HG03066 (cell line): ENCODE results near the gene MNT.

ENCODE experiments used
- ATAC-seq: cut with Tn5 transposase; IDR thresholded peaks from one replicate; pipeline ENCODE4 v1.9.1; 2021; ENCODE audit warnings: low read depth; ENCODE audit not compliant: unreplicated experiment

Gene MNT

GRCh38 chr17:2416010-2416734 is 15.3 kb upstream of the MNT start:
- no peak for ATAC-seq

GRCh38 chr17:2415081-2415480 is 14.2 kb upstream of the MNT start:
- no peak for ATAC-seq

DNA sequence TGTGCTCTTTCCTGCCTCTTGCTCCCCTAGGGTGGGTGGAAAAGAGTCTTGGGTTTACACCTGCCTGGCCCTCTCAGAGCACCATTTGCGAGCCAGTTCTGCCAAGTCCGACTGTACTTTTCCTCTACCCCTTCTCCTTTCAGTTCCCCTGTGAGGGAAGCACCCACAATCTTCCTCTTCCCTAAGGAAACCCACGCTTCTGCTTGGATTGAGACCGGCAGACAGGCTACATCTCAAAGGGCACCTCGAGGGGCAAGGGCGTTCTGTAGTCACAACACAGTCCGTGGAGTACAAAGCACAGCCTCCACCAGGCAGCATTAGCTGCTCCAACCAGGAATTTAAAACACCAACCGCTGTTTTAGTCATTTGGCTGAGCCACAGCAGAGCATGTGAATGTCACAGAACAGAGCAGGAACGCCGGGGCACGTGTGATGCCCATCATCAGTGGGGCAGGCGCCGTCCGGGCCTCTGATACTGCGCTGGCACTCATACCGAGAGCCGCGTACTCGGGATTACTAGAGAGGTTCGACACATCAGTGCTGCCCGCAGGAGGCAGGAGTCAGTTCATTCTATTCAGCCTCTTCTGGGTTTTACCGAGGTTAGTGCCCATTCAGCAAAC is 13.7 kb upstream of the MNT start:
- ATAC-seq: no peak

- ATAC-seq: no peak
Measured at GRCh38 chr17:2412561-2413021, 11.7 kb upstream of the MNT start.

DNA sequence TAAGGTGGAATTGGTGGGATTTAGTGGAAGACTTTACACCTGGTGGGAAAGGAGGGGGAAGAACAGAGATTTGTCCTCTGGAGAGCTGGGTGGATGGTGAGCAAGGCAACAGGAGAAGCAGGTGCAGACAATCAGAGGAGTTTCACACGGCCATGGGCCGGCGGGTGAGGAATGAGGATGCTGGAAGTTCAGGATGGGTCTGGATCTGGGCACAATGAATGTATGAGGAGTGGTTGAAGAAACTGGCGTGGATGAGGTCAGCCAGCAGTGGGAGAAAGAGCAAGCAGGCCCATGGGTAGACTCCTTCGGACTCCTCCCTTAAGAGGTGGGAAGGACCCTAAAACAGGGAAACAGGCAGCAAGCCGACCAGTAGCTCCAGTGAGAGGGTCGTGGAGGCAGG is 10.1 kb upstream of the MNT start:
- ATAC-seq: no peak

DNA sequence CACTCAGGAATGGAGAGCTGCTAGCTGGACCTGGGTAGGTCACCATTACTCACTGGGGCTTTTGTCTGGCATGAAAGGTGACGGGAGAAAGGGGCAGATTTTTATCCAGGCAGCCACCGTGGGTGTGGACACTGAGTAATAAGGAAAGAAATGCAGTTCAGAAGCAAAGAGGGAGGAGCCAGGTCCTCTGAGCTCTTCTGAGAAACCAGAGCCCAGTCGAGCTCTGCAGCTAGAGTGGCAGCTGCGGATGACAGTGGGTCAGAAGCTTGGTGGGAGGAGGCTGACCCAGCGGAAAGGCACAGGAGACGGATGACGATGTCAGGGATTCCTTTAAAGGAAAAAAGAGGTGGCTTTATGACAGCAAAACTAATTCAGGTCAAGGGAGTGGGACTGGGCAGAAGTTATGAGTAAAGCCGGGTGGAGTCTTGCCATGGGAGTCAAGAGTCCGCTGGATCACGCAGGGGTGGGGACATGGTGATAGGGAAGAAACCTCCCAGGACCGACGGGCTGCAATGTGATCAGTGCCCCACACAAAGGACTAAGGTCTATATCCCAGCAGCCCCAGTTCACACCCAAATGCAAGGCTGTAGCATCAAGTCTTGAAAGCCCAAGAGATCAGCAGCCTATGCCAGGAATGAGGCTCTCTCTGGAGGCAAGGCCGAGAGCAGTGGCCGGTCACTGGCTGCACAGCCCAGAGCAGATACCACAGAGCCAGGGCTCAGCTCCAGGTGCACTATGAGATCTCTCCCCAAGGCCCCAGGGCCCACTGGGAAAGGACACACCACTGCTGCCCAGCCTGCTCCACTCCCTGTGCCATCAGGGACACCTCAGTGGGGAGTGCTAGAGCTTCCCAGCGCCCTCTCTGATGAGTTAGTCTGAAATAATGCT is 6.3 kb upstream of the MNT start:
- no peak for ATAC-seq

GRCh38 chr17:2406271-2406902 is 5.5 kb upstream of the MNT start:
- ATAC-seq: no peak

- no peak for ATAC-seq
Measured at GRCh38 chr17:2405247-2405926, 4.5 kb upstream of the MNT start.

GRCh38 chr17:2403044-2403443 is 2.2 kb upstream of the MNT start:
- ATAC-seq: no peak

DNA sequence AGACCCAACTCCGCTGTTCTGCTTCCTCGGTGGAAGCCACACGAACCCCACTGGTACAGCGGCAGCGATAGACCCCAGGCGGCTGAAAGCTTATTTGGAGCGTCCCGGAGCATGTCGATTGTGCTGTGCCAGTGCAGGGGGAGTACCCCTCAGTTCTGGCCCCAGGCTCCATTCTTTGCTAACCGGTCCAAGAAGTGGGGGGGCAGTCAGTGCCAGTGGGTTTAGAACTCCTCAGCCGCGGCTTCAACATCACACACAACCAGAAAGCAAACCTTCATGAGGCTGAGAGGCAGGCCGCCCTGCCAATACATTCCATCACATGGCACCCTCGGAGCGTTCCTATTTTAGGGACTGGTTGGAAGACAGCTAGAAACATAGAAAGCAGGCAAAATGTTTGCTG is 1.7 kb upstream of the MNT start:
- ATAC-seq: no peak

DNA sequence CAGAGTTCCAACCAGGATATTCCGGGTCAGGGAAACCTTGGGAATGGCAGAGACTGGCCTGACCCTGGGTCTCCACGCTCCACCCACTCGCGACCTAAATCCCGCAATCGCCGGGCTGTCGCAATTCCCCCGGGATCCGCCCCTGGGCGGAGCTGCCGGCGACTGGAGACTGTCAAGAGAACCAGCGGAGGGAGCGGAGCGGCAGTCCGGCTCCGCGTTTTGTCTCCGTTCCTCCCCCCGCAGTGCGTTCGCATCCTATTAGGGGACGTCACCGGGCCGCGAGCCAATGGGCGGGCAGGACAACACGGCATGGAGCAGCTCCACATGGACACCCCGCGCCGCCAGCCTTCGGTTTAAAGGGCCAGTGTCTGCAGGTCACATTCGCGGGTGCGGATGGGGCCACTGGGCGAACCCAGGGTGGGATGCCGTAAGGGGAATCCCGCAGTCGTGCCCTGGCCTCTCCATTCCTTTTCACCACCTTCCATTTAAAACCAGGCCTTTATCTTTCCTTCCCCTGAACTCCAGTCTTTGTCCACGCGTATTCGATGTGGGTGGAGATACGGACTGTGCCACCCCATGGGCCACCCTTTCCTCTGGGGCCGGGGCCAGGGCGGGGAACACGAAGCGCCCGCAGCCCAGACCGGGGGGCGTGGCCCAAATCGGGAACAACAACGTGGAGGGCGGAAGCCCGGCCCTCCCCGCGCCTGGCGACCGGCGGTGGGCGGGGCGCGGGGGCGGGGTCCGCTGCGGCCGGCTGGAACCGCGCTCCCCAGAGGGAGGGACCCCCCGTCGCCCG is 764 bp upstream of the MNT start:
- ATAC-seq: peak; percentile 46

DNA sequence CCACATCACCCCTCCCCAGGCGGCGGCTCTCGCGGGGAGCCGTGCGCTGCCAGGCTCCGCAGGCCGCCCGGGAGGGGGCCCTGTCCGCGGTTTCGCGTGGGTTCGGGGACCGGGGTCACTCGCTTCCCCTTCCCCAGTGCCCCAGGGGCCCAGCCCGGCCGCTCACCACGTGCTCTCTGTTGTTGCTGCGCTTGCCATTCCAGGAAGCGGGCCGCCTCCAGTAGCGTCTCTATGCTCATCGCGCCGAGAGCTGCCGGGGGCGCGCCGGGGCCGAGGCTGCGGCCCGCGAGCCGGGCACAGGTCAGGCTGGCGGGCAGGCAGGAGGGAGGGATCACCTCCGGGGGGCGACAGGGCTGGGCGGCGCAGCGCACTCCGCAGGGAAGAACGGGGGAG is 390 bp downstream of the MNT start:
- ATAC-seq: no peak

DNA sequence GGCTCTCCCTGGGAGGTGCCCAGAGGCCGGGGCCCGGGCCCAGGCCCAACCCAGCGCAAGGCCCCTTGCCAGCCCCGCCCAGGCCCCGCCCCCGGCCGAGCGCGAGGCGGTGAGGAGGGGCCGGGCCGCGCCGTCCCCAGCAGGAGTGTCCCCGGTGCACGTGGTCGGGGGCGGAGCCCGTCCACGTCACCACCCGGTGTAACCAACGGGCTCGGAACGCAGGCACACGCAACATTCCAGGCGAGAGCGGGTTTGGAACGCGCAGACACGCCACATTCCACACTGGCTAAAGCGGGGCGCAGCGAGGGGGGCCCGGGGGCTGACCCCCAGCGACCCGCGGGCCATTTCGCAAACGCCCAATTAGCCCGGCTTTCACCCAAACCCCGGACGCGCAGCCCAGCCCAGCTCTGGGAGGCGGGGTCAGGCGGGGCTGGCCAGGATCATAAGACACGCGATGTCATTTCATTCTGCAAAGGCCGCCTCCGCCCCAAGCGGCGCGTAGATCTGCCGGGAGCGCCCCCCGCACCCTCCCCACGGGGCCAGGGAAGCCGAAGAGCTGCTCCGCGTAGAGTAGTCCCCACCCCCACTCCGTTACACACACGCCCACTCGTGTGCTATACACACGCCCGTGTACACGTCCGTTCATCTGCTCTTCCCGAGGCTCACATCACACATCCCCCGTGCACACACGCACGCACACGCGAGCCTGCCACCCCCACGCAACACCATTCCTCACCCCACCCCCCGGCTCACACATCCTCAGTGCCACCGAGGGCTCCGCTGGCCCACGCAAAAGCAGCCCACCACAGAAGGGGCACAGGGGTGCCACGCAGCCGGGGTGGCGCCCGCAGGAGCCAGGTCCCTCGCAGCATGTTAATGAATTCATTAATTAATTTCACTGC is 1.0 kb downstream of the MNT start:
- ATAC-seq: no peak

DNA sequence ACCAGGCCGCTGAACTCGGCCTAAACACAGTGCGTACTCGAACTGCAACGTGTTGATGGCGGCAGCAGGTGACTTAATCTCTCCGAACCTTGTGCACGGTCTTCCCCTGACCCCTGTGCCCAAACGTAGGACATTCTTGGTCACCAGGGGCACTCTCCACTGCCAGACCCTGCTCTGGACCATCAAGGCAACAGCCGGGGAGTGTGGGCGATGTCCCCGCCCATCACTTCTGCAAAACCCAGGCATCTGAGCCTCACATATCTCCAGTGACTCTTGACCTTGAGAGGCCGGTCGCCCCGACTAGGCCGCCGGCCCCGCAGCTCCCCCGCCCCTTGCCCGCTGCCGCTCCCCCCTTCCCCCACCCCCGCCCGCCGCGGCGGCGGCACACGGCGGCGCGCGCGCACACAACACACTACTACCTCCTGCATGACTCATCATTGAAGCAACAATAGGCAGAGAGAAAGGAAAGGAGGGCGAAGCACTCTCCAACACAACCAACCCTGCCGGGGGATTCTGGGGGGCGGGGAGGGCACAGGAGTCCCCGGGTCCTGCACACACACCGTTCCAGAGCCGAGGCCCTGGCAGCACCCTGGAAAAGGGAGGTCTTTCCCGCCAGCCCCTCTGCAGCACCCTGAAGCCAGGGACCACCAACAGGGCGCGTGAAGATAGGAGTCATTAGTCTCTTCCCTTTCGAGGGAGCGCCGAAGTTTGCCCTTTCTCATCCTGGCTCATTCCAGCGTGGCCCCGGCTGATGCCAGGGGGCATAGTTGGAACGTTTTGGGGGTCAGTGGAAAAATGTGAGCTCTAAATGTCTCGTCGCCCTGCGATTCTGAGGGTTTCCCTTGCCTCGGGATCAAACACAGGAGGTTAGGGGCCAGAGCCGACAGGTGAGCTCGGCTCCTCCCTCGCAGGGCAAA is 1.9 kb downstream of the MNT start:
- ATAC-seq: no peak

DNA sequence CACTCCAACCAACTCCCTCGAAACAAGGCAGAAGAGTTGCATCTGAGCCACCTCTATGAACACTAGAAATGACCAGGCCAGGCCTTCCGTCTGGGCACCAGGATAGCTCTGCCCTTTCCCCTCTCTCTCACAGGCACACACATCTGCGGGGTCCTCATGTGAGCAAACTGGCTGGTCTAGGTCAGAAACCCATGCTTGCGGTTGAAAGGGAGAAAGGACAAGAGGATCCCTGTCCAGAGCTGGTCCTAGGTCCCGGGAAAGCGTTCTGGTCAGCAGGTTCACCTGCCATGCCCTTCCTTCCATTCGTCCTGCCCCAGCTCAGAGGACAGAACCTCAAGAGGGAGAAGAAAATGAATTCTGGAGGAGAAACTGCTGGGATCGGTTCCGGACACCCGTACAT is 2.7 kb downstream of the MNT start:
- no peak for ATAC-seq

DNA sequence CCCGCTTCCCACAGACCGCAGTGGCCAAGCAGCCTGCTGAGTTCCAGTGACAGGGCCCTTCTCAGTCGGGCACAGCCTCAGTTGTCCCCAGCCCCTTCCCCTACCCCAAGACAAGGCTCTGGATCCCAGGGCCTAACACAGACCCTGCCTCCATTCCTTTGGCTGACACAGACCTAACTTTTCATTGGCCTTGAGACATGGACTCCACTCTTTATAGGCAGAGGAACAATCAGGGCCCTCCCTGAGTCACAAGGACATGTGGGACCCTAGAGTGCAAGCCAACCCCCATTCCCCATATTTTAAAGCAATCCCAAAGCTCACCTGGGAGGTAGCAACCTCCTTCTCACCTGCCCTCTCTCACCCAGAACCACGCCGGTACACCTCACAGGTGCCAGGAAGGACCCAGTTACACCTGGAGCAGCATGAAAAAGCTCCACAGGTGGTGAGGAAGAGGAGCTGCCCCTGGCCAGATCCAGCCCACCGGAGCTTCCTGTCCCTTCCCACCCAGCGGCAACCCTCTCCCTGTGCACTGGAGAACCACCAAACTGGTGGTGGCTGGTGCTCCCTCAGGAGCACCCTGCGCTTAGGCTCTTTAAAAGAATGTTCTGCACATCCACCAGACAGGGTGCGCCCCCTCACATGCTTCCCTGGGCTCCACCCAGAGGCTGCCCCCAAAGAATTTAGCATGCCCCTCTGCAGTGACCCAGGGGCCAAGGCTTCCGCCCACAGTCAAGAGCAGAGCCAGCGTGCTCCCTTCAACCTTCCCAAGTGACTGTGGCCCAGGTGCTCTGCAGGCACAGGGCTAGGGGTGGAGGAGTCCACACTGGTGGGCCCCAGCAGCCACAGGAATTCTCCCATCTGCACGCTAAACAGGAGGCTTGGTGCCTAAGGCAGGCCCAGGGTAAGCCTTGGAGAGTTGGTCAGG is 3.4 kb downstream of the MNT start:
- ATAC-seq: no peak
